Muscle of arm (tissue), 12 donors: ENCODE measurements around the gene CFAP58. TPM values are rescaled to one million over a fixed set of nuclear protein-coding genes. Genes with fewer than 3 reads are reported as not detected.

ENCODE experiments used
- DNase-seq: peaks from one replicate; pipeline ENCODE4 v3.0.0-alpha.2; 2013
- polyA plus RNA-seq, 12 donors: library from polyadenylated mRNA; unstranded; fragments of 120-200 nt; gene quantifications; one replicate each; pipeline ENCODE4 v1.2.1, GENCODE V29; 2013; ENCODE audit not compliant: insufficient read length in 12 of 12

Gene CFAP58
- polyA plus RNA-seq, 12 donors, result 0.26 to 1.2 (median 0.51) TPM; not detected in 2

DNA sequence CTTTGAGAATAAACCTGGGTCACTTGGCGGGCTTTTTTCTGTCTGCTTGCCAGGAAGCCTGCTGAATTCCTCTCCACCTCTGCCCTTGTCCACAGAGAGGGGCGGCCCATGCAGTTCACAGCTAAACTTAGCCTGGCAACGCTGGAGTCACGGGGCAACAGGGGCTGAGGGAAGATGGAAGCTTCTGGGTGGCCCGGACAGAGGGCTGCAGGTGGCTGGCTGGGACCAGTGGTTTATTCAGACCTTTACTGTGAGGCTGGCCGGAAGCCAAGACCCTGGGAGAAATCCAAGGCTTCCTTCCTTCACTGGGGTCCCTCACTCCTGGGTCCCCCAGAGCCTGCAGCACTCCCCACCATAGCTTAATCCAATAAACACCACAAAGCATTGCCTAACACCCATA, 32.4 kb upstream of the CFAP58 start:
- no peak for DNase-seq

DNA sequence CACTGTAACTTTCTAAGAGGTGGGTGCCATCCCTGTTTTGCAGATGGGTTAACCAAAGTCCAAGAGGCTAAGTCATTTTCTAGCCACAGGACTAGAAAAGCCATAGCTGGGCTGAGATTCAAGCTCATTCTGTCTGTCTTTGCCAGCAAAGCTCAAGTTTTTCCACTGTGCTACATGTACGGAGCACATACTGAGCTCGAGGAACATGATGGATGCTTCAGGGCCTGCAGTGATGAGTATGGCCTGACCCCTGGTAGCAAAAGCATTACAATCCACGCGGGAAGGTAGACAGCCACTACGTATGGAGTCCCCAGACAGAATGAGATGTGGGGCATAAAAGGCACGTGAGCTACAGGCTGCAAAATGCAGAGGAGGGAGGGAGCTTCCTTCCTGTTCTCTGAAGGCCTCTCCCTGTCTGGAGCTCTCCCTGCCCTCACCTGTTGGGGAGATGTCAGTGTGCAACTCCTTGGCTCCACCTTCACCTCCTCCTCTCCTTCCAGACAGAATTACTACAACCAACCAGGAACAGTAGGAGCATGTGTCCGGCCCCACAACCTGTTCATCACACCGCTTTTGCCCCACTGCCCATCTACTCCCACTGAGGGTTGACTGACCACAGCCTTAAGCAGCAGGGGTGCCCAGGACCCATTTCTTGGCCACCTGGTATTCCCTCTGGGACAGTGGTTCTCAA, 31.8 kb upstream of the CFAP58 start:
- no peak for DNase-seq

DNA sequence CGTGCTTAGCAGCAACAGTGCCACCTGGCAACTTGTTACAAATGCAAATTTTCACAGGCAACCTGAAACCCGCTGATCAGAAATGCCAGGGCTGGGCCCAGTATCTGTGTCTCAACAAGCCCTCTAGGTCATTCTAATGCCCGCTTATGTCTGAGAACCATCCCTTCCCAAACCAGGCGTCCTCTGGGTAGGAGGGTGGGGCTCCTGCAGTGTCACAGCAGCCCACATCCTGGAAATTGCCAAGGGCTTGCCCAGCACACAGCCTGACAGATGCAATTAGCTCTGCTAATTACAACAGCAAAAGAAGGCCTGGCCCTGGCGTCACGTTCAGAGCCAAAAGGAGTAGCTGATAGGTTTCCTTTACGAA, 31.2 kb upstream of the CFAP58 start:
- no peak for DNase-seq

DNA sequence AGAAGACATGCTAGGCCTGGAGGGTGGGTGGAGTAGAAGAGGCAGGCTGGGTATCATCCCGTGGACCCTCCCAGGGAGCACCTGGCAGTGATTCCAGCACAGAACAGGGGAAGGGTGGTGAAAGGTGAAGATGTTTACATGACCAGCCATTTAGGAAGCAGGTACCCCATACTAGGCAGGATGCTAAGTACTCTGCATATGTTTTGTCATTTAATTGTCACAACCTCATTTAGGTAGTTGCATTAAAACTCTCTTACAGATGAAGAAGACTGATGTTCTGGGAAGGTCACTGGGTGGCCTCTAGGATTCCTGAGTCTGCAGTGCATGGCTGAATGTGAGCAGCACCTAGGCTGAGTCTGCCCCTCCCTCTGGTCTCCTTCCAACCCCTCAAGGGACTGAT, 30.5 kb upstream of the CFAP58 start:
- DNase-seq, result no peak

DNA sequence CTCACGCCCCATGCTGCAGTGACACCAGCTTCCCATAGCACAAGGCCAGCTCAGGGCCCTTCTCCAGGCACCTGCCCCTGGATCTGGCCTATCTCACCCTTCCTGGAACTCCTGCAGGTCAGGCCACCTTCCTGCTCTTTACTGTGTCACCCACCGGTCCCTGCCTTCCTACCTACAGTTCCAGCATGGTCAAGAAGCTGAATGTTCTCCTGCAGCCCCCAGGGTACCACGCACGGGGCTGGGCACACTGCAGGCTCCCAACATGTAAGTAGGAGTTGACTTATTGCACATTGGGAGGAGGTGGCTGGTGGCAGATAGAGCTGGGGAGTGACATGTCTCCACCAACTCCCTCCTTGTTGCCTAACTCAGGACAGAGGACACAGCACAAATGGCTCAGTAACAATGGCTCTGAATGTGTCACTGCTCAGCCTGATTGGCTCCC, 29.9 kb upstream of the CFAP58 start:
- DNase-seq, result no peak

DNA sequence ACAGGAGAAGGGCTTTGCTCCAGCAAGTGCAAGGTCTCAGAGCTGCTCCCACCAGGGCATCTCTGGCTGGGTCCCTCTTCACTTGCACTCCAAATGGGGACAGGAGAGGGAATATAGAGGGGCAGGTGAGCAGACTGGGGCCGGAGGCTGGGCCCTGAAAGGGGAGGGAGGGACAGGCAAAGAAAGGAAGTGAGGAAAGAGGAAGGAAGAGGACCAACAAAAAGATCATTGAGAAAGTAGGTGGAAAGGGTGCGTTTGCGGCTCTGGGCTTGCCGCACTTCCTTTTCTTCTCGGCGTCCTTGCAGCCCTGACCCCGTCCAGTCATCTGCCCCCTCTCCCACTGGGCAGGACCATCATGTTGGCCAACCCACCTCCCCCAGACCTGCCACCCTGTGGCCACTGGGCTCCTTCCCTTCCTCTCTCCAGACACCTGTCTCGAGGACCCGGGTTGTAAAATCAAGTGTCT, 29.4 kb upstream of the CFAP58 start:
- DNase-seq, result no peak

DNA sequence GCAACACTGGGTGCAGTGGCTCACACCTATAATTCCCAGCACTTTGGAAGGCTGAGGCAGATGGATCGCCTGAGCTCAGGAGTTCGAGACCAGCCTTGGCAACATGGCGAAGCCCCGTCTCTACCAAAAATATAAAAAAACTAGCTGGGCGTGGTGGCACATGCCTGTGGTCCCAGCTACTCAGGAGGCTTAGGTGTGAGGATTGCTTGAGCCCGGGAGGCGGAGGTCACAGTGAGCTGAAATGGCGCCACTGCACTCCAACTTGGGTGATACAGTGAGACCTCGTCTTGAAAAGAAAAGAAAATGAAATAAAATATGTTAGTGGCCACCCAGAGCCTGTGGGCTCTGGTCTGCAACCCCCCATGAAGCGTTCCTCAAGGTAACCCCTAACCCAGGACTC, 28.7 kb upstream of the CFAP58 start:
- DNase-seq, result no peak

DNA sequence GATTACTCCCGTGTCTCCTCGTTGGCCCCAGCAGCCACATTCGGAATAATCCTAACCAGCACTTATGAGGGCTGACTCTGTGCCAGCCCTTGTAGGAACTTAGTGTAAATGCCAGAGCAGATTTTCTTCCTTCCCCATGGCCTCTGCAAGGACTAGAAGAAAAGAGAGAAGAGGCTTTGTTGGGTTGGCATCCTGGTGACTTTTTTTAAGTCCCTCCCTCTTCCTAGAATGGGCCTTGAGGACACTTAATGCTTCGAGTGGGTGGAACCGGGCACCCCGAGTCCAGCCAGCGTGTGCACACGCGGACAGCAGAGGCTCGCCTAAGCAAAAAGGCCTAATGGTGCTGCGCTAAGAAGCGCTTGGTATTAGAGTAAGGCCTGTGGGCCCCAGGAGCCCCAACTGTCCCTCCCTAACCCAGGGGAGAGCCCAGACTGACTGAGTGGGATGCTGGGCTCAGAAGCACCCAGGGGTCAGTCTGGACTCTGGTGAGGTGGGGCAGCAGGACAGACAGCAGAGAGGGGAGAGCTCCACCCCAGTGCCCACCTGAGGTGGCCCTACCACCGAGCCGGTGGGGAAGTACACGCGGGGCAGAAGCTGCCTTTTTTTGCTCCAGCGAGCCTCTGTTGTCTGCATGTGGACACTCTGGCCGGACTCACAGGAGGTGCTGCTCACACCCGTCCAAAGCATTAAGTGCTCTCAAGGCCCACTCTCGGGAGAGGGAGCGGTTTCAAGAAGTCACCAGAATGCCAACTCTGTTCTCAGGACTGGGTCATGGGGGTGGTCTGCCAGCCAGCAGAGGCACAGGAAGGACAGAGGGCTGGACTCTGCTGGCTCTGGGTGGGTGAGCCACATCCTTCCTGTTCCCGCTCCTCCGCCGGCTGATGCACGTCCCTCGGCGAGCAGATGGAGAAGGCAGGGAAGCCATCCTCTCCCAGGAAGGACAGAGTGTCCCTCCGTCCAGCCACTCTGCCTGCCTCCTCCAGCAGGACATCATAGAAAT, 27.9 kb upstream of the CFAP58 start:
- DNase-seq, result no peak

DNA sequence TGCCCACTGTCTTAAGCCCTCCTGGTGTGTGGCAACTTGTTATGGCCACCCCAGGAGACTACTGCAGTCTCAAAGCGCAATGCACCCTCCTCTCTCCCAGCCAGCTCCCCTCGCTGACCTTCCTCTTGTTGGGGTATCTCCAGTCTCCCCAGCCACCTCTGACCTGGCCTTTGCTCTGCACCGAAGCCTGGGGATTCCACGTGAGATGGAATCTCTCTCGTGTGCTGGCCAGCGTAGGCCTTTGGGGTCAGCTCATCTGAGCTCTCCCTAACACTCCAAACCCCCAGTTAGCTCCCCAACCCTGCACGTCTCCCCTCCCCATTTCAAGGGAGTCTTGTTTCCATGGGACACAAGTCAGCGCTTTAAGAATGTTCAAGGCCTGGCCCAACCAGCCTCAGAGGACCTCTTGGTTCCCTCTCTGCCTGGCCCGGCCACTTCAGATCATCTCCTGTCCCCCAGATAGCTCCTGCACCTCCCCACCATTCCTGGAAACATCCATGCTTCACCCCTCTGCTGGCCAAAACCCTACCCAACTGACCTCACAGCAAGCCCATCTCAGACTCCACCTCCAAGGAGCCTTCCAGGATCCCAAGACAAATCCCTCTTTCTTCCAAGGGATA, 26.5 kb upstream of the CFAP58 start:
- no peak for DNase-seq

DNA sequence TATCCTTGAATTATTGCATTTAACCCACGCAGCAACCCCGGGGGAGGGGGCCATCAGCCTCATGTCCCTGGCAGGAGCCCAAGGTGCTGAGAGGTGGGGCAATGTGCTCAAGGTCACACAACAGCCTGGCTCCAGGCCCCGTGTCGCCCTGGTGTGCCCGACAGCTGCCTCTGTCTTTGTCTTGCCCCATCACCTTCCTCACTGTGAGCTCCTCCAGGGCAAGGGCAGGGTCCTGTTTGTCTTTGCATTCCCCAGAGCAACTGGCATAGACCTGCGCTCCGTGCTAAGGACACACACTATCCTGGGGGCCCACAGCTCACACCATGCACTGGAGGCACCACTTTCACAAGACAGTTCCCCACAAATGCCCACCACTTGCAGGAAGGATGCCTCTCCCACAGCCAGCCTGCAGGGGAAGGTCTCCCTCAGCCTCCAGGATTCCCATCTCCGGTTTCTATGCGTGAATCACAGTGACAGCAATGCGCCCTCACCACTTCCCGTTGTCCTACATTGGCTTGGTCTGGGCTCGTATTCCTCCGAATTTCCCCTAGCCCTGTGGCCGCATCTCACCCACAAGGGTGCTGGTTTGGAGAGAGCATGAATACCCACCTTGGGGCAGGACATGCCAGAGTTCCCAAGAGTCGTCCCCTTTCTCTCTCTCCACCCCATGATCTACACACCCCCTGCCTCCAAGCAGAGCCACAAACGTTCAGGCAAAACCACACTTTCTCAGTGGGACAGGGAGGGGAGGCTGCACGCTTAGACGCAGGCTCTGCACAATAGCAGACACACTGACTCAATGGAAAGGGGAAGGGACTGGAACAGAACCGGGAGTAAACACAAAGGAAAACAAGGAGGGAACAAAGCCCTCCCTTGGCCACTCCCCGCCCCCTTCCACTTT, 25.6 kb upstream of the CFAP58 start:
- DNase-seq, result peak; percentile 83

DNA sequence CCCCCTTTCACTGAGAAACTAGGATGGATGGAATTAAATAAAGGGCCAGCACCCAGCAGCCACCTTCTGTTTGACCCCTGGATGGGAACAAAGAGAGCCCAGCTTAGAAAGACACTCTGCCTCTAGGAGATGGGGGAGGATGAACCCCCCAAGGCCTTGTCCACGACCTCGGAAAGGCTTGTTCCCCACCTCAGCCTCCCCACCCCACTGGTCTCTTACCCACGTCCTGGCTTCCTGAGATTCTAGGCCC, 25.1 kb upstream of the CFAP58 start:
- DNase-seq, result no peak

DNA sequence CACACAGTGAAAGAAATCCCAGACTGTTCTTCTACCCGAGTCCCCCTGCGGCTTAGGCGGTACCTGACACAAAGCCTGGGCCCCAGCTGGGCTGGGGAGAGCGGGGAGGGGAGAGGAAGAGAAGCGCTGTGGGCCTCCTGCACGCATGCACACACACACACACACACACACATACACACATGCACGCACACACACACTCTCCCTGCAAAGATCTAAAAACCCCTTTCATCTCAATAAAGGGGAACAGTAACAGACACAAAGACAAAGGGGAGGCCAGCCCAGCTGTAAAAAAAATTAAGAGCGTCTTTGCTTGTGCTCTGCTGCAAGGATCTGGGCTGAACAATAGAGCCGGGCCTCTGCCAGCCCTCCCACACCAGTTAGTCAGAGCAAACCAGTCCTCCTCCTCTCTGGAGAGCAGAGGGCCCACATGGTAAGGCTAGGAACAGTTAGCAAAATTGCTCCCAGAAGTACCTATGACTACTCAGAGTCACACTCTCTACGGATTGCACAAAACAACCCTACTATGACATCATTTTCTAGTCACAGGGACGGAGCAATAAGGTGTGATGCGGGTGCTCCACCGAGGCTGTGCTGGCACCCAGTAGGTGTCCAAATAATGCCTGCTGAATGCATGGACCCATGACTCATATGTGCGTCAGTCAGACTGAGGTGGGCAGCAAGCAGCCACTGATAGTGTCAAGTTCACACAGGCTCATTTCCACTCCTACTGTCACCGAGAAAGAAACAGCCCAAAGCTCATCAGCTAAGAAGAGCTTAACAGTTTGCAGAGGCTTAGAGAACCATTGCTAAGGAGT, 24.5 kb upstream of the CFAP58 start:
- no peak for DNase-seq

DNA sequence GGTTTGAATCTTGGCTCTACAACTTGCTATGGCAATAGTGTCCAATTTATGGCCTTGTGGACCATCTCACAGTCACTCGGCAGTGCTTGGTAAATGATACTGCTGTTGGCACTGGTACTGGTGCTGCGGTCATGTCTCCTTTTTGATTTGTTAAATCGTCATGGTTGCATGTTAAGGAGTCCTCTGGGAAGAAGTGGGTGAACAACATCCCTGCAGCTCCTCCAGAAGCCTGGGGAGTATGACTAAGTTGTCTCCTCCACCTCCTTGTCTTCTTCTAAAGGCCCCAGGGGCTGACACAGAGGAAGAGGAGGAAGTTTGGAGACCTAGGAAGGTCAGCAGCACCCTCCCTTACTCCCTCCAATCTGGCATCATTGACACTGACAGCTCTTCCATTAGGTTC, 23.9 kb upstream of the CFAP58 start:
- DNase-seq, result no peak

DNA sequence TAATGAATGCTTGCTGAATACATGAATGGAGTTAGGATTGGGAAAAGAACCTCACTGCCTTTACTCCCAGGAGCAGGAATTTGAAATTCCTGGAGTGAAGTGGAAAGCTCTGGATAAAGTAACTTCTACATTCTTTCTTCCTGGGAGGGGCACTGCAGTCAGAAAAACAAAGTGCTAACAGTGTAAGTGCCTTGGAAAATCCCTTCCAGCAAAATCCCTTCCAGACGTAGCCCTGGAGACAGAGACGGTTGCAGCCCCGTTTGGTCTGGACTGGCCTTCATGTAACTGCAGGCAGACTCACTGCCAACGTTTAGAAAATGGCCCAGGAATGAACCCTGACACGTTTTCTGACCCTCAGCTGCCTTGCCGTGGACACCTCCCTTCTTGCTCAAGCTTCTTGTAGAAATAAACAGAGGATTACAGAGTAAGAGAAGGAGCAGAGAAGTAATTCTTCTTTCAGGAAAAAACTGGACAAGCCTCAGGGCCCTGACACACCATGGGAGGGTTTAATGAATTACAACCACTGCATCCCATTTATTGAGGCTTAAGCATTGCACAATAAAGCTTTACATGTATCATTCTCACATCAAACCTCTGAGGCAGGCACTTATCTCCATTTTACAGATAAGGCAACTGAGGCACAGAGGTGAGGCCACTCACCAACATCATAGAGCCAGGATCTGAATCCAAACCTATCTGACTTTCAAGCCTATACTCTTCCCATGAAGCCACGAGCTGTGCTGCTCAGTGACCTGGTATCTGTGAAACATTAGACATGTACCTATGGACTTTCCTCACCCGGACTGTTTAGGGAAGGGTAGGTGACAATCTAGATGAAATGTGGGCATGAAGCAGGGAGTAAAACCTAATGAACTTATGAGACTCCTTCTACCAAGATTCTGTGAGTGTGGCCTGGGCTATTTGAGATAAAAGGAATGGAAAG, 23.2 kb upstream of the CFAP58 start:
- peak; percentile 91 for DNase-seq

DNA sequence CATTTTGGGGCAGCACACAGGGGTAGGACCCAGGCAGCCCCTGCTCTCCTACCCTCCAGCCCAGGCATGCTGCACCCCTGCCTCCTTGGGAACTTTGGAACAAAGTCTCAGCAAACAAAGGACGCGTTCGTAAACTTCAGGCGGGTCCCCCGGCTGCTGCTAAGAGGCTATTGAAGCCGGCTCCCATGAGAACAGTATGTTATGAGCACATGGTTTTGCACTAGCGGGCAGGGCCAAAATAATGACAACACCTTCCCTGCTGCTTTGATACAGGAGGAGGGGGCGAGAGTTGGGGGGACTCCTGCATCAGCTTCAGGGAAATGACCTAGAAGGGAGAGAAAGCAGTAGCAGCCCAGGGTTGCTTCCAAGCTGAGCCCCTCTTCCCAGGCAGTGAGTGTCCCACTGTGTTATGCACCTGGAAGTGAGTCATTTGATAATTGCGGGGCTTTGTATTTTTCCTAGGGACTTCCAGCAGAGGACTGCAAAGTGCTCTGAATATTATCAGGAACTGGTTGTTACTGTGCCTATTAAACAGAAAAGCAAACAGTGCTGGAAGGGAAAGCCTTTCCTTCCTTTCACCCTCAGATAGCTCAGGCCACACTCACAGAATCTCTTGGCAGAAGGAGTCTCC, 22.3 kb upstream of the CFAP58 start:
- no peak for DNase-seq

DNA sequence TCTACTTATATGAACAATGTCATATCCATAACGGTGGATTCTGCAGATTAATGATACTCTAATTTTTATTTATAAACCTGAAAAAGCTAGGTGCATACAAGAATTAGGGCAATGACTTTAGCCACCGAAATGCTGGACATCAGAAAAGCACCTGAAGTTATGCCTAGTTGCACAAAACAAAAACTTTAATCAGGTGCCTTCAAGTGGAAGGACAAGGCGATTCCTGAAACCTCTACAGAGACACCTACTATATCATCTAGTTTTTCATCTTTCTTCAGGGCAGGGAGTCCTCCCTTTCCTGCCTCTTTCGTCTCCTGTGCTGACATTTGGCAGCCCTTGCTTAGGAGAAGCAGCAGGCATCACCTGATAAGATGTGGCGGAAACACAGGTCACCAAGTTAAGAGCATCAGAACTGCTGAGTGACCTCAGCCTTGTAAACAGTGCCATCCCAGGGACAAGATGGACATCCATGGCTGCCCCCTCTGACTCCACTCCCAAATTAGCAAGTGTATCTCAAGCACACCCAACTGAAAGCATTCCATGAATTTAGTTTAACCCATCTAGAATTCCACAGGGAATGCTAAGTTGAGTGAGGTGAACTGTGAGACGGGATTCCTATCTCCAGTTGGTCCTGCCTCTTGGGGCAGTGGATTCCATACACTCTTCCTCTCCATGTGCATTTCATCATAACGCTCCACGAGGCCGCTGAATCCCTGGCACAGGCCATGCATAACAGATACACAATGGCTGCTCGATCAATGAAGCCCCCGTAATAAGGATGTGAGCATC, 21.2 kb upstream of the CFAP58 start:
- no peak for DNase-seq

DNA sequence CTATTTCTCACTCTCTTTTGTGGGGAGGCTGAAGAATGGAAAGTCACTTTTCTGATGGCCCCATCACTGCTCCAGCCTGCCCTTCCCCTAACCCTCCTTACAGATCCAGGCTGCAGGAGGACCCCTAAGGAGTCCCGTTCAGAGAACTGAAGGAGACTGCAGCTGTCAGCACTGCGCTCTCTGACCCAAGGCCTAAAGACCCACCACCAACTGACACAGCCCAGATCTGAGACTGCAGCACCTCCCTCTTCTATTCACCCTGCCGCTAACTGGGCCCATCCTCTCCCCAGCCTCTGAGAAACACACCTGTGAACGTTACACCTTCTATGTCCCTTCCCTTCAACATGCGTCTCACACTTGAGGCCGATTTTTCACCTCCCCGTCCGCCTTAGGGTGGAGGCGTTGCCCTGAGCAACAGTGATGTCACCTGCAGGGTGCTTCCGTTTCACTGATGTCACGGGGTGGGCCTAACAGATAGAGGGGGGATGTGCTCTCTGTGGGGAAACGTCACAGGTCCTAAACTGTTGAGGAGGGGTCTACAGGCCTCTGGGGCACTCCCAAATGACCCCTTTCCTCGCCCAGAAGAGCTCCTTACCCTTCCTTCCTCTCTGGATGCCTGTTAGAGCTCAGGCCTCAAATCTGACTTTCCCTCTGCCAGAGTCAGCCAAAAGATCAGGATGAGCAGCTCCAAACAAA, 20.5 kb upstream of the CFAP58 start:
- no peak for DNase-seq
